Measurements from ENCODE around the gene M6PR. TPM values are rescaled to one million over a fixed set of nuclear protein-coding genes. Genes with fewer than 3 reads are reported as not detected.

The M6PR gene
- total and polyA plus RNA-seq, 2 of the 8 experiments (the other 6 are each of a cell fraction or from before 2014, with no cell fraction given): 106 to 122 TPM

Other genes with a start within 250 kb of the M6PR start
- 9.0 and 10.3 TPM in 2 replicates for gene A2ML1, start 127.0 kb downstream of the M6PR start, total RNA-seq (2021; fragmentation: NEBNext Ultra II Directional; extraction: Animal tissue kit (Norgen Biotek cat#: 25700))
- gene A2ML1, start 127.0 kb downstream of the M6PR start, polyA plus RNA-seq (2011; rRNA removed): 8.3 and 10.2 TPM in 2 replicates
- gene PHC1, start 35.1 kb downstream of the M6PR start, total RNA-seq (2021; fragmentation: NEBNext Ultra II Directional; extraction: Animal tissue kit (Norgen Biotek cat#: 25700)): 895 and 934 TPM in 2 replicates
- gene PHC1, start 35.1 kb downstream of the M6PR start, polyA plus RNA-seq (2011; rRNA removed): 1,655 and 1,966 TPM in 2 replicates
- gene KLRG1, start 39.9 kb upstream of the M6PR start, total RNA-seq (2021; fragmentation: NEBNext Ultra II Directional; extraction: Animal tissue kit (Norgen Biotek cat#: 25700)): 7.9 and 9.1 TPM in 2 replicates
- gene KLRG1, start 39.9 kb upstream of the M6PR start, polyA plus RNA-seq (2011; rRNA removed): 7.0 and 12.8 TPM in 2 replicates
- not detected in 2 replicates for gene A2M, start 166.3 kb upstream of the M6PR start, total RNA-seq (2021; fragmentation: NEBNext Ultra II Directional; extraction: Animal tissue kit (Norgen Biotek cat#: 25700))
- gene A2M, start 166.3 kb upstream of the M6PR start, polyA plus RNA-seq (2011; rRNA removed): 0.15 and 0.27 TPM in 2 replicates

All from H1 (cell line).